ENCODE measurements around the gene PTCH2.
"Not testable (repeated sequence)": the region's sequence is repeated elsewhere in the genome, so short reads cannot be mapped to it uniquely, and the experiment has no call there.

PTCH2 gene

DNA sequence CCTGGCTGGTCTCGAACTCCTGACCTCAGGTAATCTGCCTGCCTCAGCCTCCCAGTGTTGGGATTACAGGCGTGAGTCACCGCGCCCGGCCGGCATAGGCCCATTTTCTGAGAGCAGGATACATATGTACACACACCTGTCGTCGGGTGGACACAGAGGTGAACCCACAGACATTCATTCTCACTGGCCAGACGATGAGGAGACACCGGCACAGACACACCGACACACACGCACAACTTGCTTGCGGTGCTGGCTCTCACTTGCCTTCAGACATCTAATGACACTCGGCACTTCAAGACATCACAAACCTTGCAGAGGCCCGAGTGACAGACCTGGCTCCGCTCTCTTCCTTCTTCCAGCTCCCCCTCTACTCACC lies 579 bp downstream of the PTCH2 start:
- DNase-seq (ENCODE audit: extremely low spot score, insufficient read length, low read depth), result no peak
- FAIRE-seq, result no peak

DNA sequence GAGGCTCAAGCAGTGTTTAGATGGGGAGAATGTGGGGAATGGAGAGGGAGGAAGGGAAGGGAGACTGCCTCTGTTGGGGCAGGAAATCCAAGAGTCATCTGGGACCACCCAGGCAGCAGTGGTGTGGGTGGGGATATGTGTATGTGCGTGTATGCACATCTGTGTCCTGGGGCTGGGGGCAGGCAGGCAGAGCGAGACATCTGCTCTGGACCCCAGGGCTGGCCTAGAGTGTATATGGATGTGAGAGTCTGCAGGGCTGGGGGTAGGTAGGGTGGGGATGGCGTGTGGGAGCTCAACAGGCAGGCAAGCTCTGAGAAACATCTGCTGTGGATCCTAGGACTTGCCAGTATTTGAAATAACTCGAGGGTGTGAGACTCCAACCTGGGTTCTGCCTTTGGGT lies 3.5 kb downstream of the PTCH2 start:
- DNase-seq (ENCODE audit: extremely low spot score, insufficient read length, low read depth), result no peak
- FAIRE-seq, result no peak

DNA sequence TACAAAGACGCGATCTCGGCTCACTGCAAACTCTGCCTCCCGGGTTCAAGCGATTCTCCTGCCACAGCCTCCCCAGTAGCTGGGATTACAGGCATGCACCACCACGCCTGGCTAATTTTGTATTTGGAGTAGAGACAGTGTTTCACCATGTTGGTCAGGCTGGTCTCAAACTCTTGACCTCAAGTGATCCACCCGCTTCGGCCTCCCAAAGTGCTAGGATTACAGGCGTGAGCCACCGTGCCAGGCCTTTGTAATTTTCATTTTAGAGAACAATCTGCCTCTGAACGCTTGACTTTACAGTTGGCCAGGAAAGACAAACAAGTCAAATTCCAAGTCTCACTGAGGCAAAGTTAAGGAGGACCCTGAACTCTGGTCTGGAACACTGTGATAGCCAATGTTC lies 4.8 kb downstream of the PTCH2 start:
- not testable (repeated sequence) for DNase-seq (ENCODE audit: extremely low spot score, insufficient read length, low read depth); FAIRE-seq

DNA sequence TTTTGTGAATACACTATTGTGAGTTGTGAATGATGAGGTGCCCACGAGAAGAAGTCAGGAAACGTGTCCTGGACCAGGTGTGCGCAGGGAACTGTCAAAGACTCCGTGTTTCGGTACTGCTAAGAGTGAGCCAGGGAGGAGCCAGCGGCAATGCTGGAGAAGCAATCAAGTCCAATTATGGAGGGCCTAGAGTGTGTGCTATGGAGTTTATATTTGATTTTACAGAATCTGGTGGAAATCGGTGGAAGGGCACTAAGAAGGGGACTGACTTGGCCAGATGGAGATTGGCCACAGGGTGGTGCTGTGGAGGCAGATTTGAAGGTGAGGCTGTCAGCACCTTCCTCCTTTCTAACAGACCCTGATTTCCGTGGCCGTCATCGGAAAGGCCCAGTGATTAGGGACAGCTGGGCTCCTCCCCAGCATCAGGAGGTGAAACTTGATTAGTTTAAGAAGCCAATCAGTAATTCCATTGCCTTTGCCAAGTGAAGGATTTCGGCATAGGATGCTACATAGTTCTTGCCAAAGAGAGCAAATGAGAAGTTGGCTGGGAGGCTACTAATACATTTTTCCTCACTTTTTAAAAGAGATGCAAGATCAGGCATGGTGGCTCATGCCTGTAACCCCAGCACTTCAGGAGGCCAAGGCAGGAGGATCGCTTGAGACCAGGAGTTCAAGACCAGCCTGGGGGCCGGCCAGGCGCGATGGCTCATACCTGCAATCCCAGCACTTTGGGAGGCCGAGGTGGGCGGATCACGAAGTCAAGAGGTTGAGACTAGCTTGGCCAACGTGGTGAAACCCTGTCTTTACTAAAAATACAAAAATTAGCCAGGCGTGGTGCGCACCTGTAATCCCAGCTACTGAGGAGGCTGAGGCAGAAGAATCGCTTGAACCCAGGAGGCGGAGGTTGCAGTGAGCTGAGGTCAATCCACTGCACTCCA lies 7.0 kb downstream of the PTCH2 start:
- peak; percentile 67 for DNase-seq (ENCODE audit: extremely low spot score, insufficient read length, low read depth)
- peak; percentile 97 for FAIRE-seq

DNA sequence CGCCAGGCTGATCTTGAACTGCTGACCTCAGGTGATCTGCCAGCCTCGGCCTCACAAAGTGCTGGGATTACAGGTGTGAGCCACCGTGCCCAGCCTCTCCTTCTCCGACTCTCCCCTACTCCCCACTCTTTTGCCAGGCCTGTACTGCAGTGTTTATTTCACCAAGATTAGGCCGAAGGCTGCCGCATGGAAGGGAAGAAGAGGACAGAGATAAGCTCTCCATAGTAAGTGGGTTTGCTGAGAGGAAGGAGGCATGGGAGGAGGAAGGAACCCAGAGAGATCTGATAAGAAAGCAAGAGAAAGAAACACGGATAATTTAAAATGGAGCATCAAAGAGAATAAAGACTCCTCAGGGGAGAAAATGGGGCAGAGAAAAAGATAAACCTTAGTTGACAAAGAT lies 8.7 kb downstream of the PTCH2 start:
- DNase-seq (ENCODE audit: extremely low spot score, insufficient read length, low read depth) (no peak), FAIRE-seq (no peak)

DNA sequence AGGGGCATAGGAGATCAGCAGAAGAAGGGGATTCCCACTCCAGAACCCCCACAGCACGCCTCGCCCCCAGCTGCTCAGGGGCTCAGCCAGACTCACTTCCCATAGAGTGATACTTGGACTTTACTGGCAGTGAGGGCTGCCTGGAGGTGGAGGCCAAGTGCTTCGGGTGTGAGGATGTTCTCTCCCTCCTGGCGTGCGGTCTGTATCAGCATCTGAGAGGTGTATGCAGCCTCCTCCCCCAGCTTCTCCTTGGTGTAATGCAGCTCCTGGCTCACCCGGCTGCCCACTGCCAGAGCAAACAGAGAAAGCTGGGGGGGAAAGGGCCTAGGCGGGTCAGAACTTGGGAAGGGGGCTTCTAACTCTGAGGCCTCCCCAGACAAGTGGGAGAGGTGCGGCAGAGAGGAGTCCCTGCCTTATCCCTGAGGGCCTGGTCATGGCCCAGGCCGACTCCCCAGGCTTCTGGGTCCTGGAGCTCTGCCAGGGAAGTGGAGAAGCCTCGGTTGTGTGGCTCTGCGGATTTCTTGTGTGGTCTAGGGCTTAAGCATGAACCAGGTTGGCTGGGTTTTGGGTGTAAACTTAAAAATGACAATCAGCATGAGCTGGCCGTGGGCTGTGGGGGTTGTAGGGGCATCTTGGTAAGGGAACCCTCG lies 10.9 kb downstream of the PTCH2 start:
- FAIRE-seq (no peak), DNase-seq (ENCODE audit: extremely low spot score, insufficient read length, low read depth) (no peak)

DNA sequence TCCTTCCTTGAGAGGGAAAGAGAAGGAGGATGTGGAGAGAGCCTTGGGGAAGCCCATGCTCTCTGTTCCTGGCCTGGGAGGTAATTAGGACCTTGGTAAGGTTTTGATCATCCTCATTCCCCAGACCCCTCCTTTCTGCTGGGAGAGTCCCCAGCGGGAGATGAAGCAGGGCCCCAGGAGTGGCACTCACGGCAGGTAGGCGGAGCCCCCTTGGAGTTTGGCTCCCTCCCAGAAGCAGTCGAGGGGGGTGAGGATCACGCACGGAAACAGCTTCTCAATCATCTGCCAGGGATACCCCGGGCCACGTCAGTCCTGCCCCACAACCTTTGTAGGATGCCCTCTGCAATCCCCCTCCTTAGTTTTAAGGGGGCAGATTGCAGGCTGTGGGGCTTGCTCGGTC lies 11.5 kb downstream of the PTCH2 start:
- DNase-seq (ENCODE audit: extremely low spot score, insufficient read length, low read depth), result no peak
- FAIRE-seq, result no peak

DNA sequence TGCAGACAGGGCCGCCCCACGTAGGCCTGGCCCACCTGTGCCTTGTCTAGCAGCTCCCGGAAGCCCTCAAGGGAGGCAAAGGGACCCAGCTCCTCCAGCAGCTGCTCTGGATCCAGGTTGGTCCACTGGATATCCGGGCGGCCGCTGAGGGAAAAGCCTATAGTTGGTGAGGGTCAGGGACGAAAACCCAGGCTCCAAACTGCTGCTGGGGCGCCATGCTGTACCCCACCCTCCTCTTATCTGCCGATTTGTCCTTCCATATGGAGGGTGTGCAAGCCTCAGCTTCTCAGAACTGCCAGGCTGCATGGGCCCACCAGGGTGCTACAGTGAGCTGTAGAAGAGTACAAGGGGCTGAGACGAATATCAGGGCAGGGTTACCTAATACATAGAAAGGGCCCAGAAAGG lies 12.2 kb downstream of the PTCH2 start:
- DNase-seq (ENCODE audit: extremely low spot score, insufficient read length, low read depth) (no peak), FAIRE-seq (no peak)

DNA sequence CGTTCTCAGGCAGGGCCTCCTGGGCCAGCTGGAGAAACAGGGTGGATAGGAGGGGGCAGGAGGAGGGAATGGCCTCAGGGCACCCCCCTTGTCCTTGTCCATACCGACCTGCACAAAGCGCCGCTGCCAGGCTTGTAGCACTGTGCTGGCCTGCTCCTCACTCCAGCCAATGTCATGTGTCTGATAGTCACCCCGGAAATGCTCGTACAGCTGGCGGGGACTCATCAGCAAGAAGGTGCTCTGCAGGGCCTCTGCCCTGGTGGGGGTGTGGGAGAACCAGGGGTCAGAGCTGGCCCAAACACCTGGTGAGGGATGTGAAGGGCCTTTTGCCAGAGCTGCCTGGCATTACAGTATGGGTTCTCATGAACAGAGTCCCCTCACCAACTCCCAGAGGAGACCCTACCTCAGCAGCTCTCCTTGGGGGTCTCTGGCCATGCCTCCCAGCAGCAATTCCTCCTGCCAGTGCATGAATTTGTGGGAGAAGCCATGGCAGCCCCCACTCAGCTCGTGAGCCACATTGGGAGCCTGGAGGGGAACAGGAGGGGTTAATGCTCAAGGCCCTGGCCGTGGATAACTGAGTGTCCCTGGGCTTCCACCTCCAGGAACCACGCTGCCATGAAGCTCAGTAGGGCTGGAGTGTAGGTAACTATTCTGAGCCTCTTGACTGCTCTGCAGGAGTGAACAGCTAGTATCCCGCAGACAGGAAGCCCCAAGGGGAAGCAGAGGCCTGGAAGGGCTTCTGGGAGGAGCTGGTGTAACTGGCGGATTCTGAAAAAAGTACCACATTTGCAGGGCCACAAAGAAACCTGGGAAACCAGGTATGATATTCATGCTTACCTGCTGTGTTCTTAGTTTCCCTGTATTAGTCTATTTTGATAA lies 13.3 kb downstream of the PTCH2 start:
- DNase-seq (ENCODE audit: extremely low spot score, insufficient read length, low read depth) (no peak), FAIRE-seq (no peak)

DNA sequence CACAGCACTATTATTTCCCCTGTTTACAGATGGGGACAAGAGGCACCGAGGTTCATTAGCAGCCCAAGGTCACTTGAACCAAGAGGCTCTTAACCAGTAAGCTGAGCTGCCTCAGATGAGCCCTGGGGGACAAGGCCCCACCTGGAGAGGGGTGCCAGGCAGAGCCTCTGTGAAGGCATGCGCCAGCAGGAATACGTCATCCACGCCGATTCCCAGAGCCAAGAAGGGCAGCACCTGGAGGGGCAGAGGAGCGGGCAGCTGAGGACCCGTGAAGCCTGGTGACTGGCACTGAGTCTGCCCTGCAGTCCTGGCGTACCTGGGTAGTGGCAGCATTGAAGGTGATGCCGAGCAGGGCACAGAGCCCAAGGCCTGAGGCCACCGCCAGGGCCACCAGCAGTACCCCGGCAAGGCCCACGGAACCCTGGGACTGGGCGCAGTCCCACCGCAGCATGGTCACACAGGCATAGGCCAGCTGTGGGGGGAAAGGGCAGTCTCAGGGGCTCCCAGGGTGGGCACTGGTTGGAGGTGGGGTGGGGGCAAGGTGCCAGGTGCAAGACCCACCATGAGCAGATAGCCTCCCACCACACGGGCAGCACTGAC lies 14.1 kb downstream of the PTCH2 start:
- DNase-seq (ENCODE audit: extremely low spot score, insufficient read length, low read depth) (no peak), FAIRE-seq (no peak)

DNA sequence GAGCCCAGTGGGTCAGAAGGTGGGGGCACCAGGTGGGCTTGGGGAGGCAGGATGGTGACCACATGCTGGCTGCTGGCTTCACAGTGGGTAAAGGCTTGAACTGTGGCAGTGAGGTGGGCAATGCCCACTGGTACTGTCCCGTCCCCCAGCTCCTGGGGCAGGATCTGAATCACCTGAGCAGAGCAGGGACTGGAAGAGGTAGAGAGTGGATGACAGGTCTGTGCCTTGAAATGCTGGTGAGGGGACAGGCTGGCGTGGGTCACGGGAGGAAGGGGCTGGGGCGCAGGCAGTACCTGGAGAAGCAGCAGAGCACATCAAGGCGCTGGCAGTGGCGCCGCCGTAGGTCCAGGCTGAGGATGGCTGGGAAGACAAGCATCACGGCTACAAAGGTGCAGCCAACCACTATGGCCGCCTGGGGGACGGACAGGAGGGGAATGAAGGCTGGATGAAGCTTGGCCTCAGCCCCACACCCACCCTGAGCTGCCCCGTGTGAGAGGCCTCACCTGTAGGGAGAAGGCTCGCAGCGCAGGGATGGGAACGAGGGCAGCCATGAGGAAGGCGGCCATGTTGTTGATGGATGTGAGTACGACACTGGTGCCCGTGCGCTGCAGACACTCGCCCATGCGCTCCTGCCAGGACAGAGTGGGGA lies 14.9 kb downstream of the PTCH2 start:
- FAIRE-seq, result no peak
- DNase-seq (ENCODE audit: extremely low spot score, insufficient read length, low read depth), result no peak

DNA sequence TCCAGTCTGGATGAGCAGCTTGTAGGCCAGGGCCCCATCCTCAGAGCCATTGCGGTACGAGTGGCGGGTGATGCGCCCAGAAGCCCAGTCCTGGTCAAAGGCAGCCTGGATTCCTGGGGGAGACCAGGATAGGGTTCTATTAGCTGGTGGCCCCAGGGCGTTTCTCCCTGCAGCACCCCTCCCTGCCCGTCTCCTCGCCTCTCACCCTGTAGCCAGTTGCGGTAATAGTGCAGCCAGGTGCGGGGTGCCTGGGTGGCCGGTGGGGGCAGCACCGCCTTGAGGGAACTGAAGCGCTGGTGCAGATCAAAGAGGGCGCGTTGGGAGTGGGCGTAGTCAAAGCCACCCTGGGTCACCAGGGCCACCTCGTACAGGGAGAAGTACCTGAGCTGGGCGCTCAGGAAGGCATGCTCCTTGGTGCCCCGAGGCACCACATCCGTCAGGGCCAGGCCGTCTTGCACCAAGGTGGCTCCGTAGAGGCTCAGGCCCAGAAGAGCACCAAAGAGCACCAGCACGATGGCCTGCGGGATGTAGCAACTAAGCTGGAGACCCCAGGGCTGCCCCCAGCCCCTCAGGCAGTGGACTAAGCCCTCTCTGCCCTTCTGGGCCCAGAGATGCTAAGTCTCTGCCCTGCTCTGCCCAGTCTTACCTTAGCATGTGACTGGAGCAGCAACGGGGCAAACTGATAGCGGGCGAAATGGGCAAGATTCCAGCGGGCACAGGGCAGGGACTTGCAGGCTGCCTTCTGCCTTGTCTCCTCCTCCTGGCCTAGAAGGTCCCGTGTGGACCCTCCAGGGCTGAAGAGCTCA lies 15.7 kb downstream of the PTCH2 start:
- no peak for DNase-seq (ENCODE audit: extremely low spot score, insufficient read length, low read depth)
- no peak for FAIRE-seq

DNA sequence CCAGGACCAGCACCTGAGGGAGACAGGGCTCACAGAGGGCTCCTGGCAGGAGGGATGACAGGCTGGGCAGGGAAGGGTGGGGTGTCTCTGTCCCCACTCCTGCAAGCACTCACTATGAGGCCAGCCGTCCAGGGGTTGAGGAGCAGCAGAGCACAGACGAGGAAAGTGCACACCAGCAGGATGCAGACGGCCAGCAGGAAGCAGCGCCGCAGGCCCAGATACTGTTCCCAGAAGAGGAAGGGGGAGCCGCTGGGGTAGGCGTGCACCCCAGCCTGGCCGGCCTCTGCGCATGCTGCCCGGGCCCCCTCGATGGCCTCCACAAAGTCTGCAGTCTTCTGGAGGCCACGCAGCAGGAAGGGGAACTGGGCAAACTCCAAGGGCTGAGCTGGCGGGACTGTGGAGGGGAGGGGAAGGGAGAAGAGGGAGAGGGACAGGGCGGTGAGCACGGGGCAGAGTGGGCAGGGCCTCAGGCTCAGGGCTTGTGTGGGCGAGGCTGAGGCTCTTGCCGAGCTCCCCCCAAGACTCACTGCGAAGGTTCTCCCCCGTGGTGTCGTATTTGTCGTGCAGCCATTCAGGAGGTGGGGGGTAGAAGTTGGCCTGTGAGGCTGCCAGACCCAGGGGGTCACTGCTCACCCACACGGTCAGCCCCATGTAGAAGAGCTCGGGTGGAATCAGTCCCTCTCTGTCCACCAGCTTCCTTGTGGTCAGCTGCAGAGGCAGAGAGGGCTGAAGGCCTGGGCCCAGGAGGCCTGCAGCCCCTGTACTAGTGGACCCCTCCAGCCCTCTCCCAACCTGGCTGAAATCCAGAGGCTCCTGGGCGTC lies 16.5 kb downstream of the PTCH2 start:
- no peak for DNase-seq (ENCODE audit: extremely low spot score, insufficient read length, low read depth)
- no peak for FAIRE-seq

DNA sequence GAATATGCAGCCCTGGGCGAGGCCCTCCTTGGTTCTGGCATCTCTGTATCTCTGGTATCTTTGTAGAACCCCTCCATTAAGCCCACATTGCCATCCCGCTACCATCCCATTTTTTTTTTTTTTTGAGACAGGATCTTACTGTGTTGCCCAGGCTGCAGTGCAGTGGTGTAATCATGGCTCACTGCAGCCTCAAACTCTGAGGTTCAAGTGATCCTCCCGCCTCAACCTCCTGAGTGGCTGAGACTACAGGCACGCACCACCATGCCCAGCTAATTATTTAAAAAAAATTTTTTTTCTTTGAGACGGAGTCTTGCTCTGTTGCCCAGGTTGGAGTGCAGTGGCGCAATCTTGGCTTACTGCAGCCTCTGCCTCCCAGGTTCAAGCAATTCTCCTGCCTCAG lies 18.7 kb downstream of the PTCH2 start:
- not testable (repeated sequence) for DNase-seq (ENCODE audit: extremely low spot score, insufficient read length, low read depth); FAIRE-seq

DNA sequence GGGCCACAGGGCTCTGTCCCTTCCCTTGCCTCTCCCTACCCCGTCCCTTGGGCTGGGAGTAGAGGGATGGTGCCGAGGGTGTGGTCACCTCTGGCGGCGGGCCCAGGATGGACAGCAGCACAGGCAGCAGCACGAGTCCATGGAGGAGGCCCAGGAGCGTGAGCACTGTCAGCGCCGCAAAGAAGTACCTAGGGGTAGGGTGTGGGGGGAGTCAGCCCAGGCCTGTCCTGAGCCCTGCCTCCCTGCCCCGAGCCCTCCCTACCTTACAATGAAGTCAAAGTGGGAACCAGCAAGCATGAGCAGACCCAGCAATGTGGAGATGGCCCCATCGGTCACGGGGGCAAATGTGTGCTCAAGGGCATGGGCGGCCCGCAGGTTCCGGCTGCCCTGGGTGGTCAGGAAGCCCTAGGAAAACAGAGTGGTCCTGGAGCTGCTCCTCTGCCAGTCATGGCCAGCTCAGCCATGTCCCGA lies 20.0 kb downstream of the PTCH2 start:
- DNase-seq (ENCODE audit: extremely low spot score, insufficient read length, low read depth) (no peak), FAIRE-seq (no peak)

DNA sequence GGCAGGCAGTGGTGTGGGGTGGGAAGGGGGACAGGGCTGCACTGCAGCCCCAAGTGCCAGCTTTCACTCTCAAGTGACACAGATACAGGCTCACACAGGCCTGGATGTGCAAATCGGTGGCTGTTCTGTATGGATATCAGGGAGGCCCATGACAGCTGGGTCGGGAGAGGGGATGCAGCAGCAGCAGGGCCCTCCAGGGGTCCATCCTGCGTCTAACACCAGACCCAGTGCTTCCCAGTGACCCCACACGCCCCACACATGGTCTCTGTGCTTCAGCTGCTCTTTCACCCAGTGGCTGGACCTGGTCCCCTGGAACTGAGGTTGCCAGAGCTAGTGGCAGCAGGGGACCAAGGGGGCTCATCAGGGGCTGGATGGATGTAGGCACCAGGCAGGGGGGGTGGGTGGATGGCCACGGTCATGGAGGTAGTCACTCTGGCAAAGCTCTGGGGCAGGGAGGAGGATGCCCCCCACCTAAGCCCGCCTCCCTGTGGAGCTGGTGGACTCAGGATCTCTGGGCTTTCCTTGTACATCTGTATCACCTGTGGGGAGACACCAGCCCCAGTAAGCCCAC lies 20.8 kb downstream of the PTCH2 start:
- DNase-seq (ENCODE audit: extremely low spot score, insufficient read length, low read depth) (no peak), FAIRE-seq (no peak)

DNA sequence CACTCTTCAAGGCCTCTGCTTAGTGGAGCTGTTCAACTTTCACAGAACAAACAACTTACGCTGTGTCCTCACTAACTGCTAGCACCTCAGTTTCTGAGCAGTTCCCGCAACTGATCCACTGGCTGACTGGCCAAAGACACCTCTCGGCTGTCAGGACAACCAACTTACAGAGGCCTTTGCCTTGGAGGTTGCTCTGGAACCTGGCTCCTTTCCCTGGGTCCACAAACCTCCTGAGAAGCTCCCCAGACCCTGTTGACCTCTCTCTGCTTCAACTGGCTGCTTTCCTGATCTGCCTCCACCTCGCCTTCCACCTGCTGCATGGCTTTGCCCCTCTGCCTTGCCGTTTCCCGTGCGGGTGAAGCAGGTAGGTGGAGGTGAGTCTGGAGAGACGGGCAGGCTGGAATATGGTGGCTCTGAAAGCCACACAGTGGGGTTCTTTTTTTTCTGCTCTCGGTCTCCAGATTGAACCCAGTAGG lies 21.8 kb downstream of the PTCH2 start:
- FAIRE-seq (no peak), DNase-seq (ENCODE audit: extremely low spot score, insufficient read length, low read depth) (no peak)
